Putamen (tissue), 1 donor: ENCODE data around the gene ZDHHC20.

Experiments
- DNase-seq: peaks from one replicate; pipeline ENCODE4 v3.0.0-alpha.2; 2016; ENCODE audit warnings: low spot score

Gene ZDHHC20

DNA sequence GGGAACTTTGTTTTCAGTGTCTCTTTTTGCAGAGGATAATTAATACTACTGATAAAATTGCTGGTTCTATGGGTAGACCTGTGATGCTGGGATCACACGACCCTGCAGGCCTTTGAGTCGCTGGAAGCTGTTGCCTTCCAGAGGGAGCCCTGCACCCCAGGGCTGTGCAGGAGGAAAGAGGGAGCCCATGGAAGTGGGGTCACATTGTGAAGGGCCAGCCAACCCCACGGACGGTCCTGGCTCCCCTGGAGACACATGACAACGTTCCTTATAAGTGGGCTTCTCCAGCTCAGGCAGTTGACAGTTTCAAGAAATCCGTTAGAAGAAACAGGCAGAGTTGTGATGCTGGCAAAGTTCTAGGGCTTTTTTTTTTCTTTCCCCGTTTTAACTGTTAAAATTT is 98.0 kb downstream of the ZDHHC20 start:
- DNase-seq, result no peak

DNA sequence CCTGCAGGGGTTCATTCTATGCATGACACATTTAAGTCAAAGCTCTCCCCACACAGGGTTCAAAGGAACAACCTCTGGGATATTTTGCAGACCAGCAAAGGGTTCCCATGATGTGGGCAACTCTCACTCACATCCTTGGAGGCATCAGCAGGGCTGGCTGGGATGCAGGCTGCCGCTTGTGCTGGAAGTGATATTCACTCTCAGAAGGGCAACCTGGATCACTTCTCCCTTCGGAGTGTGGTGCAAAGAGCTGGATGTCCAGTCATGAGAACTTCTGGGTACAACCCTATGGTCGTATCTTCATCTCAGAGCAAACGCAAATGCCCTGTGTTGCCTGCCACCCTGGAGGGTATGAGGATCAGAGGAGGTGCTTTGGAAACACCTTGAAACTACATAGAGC is 98.6 kb downstream of the ZDHHC20 start:
- DNase-seq, result no peak

DNA sequence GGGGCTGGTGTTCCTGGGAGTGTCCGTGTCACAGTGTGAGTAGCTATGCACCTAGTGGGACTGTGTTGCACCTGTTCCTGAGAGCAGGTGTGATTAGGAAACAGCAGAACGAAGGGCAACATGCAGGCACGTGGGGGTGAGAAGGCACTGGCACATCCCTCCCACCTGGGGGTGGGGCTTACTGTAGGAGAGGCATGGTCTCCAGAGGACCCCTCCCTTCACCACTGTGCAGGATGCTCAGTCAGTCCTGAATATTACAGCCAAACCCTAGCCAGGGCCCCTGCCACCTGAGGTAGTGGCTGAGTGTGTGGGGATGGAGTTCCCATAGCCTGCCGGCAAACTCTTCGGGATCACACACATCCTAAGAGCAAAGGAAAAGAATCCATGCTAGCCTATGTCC is 99.2 kb downstream of the ZDHHC20 start:
- no peak for DNase-seq

DNA sequence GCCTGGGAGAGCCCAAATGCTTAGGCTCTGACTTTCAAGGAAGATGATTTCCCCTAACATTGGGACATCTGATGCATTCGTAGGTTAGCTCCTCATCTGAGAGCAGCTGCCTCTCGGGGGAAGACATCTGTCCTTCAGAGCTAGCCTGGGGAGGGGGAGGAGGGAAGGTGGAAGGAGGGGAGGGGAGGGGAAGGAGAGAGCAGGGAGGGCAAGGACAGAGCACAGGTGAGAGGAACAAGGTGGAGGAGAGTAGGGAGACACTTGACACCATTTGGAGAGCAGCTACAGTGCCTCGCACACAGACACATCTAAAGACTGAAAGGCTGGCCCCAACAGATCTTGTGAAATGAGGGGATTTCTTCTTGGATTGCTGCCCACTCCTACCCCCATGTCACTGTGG is 103.8 kb downstream of the ZDHHC20 start:
- DNase-seq, result no peak

DNA sequence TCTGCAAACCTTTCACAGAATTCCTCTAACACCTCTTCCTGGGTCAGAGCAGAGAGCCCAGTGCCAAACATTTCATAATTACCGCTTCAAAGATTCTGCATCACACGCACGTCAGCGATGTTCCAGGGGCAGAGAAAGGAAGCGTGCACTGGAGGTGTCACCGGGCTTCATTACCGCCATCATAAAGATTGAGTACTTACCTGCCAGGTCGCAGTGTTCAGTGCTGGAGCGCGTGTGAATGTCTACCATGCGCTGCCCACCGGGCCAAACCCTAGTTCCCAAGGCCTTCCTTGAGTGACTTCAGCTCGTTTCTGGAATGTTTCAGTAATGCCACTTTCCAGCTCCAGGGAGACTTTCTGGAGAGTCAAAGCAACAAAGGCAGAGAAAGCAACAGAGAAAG is 104.4 kb downstream of the ZDHHC20 start:
- no peak for DNase-seq

DNA sequence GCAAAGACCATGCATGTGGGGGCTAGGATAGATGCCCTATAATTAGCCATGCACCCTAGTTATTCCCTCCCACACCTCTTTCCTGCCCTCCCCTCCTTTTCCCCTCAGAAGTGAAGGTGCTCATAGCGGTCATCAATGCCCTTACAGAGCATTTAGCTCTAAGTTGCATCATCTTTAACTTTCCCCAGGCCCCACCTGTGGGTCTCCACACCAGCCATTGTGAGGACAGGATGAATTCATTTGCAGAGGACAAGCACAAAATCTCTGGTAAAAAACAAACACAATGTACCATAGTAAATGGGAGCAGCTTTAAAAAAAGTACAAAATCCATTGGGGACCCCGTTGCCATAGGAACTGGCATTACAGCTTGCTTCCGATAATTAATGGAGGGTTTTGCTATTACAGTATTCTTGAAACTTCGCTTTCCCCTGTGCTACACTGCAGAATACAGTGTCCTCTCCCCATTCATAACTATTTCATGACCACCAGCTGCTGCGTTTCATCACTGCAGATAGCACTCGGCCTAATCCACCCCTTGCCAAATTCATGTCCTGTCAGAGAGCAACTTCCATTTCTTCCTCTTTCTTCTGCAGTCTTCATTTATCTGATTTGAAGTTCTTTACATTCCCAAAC is 110.5 kb downstream of the ZDHHC20 start:
- DNase-seq, result no peak

DNA sequence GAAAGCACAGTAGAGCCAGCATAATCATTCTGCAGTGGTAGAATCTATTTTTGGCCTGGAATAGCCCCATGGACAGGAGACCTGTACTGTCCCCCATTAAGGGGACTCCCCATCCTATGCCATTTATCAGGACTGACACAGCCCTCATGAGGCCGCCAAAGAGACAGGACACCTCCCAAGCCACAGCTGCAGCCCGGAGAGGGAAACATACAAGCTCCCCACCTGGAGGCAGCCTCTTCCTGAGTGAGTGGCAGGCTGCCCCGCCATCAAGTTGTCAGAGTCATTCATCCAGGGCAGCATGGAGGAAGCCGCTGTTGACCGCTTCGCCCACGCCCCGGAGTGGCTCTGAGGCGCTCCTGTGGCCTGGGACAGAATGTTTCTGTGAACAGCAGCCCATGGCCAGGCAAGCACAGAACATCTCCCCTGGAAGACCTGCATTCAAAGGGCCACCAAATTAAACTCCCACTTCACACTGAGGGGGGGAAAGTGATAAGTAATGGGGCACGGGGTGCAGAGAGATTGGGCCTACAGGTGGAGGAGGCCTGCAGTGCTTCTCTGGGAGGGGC is 111.3 kb downstream of the ZDHHC20 start:
- DNase-seq, result no peak

DNA sequence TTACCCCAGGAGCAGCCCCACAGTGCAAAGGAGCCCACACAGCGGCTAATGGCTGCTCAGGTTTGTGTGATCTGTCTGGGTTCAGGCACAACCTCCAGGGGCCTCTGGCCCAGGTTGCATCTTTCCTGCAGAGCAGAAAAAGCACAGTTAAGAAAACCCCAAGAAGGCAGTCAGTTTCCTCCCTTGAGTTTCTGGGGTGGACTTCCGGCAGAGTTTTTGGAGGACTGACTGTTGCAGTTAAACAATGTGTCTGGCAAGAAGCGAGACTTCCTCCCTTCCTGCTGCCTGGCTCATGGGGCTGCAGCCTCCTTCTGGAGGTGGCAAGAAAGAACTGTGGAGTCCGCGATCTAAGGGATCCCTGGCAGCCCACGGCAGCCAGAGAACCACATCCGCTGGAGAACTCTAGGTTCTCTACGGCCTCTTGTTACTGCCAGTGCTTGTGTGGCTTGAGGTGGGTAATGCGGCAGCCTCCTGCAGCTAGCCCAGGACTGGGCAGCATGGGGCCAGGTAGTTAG is 114.4 kb downstream of the ZDHHC20 start:
- DNase-seq, result no peak

DNA sequence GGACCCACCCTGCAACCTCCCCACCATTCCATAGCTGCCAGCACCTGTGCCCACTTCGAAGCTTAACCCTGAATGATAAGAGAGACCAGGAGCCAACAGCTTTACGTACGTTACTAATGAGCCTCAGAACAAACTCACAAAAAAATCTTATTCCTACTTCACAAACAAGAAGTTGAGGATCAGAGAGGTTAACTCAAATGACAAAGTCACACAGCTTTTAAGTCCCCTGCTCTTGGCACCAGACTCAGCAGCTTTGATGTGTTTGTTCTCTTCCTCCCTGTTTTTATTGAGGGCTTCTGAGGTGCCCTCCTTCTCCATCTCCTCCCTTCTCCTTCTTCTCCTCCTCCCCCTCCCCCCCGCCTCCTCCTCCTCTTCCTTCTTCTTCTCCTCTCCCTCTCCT is 115.4 kb downstream of the ZDHHC20 start:
- no peak for DNase-seq

DNA sequence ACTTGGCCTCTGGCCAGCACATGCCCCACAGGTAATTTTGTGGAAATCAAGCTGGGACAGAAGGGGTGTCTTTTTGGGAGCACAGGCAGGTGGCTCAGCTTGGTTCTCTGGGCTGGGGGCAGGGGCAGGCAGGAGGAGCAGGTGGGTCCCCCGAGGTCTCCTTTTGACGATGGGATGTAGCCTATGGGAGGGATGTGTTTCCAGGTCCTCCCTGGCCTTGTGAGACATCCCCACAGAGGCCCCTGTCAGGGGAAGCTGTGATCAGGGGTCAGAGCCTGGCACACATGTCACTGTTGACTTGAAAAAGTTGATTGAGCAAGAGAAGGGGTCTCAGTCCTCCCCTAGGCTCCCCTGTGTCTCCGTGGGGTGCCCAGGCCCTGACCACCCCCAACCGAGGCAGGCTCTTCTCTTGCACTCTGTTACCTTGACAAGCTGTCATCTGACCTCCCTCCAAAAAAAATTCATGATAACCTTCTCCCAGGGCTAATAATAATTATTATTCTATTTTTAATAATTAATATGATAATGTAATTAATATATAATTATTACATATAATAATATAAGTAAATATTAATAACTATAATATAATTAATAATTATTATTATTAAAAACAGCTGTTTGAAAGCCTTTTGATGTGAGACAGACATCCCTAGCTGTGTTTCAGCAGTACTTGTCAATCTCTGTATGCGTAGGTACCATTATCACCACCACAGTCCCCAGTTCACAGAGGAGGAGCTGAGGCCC is 116.2 kb downstream of the ZDHHC20 start:
- DNase-seq, result no peak

DNA sequence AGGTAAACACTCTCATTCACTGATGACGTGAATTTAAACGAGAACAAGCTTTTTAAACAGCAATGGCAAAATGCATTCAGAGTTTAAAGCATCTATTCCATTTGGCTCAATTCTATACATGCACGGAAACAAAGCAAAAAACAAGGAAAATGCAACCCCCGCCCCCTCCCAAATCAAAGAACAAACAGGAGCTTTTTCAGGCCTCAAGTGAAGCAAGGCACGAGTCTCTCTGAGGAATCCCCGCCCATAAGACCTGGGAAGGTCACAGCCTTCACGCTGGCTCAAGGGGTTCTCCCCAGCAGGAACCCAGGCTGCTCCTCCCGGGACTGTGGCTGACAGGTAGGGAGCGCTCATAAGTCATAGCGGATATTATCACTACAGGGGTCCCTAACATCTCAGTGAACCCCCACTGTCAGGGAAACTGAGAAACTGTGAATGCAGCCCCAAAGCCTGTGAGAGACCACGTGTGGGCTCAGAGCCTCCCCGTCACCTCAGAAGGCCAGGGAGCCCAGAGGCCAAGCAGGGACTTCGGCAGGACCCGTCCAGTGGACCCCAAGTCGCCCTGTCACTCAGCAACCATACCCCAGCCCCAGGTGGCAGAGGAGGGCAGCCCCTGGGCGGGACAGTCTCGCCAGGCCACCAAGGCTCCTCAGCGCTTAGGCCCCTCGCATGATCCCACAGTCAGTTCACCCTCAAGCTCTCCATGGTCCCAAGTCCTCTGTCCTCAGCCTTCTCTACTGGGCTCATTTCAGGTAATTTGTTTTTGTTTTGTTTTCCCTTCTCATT is 117.3 kb downstream of the ZDHHC20 start:
- DNase-seq, result no peak

DNA sequence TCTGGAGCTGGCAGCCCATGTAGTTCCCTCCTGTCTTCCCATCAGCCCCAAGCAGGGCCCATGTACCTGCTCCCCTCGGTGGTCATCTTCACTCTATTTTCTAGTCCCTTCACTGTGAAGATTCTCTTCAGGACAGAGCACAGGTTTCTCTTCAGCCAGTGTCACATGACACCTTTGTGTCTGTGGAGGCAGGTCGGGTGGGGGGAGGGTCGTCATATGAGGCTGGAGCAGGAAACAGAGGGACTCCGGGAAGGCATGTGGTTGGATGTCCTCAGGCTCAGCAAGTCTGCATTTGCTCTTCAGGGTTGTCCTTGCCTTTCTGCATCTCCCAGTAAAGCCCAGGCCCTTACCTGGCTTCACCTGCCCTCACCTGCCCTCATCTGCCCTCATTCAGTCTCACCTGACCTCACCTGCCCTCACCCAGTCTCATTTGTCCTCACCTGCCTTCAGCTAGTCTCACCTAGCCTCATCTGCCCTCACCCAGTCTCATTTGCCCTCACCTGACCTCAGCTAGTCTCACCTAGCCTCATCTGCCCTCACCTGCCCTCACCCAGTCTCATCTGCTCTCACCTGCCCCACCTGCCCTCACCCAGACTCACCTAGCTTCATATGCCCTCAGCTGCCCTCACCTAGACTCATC is 120.3 kb downstream of the ZDHHC20 start:
- no peak for DNase-seq

DNA sequence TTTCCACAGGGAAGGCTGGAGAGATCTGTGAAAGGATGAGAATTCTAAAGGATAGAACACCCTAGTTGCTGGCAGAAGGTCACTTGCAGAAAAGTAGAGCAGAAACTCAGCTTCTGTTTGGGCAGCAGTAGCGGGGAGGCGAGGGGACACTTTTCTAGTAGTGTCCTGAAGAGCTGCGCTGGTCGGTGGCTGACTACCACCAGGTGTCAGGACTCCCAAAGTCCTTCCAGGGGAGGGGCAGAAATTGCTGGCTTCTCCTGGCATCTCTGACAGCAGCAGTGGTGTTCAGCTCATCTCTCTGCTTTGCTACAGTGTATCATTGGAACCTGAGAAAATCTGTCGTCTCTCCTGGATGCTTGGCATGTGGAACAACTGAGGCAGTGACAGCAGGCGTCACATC is 120.9 kb downstream of the ZDHHC20 start:
- DNase-seq, result no peak

DNA sequence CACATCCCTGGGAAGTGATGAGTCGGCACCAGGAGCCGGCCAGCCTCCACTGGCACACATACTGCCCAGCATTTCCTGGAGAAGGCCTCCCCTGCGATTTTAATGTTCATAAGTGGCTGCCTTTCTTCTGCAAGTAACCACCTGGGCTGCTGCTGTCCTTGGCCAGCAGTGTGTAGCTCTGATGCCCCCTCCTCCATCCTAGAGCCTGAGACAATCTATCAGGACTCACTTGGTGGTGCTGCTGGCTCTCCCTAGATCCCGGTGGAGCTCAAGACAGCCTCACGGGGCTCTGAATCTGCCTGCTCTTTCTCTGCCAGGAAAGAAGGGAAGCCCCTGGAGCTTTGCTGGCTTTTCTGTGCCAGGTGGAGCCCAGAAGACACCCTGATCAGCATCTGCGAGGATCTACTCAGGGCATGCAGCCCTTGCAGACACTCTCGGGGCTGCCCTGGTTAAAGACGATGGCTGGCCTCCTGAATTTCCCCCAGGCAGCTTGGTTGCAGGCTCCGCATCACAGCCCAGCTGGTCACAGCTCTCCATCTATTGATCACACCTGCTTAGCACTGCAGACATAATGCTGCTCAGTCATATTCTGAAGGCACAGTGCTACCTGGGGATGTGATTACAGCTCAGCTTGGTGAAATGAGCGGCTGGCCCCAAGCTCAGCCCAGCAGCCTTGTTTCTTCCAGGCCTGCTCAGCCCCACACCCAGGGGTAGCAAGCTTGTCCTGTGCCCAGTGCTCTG is 122.3 kb downstream of the ZDHHC20 start:
- DNase-seq, result no peak

DNA sequence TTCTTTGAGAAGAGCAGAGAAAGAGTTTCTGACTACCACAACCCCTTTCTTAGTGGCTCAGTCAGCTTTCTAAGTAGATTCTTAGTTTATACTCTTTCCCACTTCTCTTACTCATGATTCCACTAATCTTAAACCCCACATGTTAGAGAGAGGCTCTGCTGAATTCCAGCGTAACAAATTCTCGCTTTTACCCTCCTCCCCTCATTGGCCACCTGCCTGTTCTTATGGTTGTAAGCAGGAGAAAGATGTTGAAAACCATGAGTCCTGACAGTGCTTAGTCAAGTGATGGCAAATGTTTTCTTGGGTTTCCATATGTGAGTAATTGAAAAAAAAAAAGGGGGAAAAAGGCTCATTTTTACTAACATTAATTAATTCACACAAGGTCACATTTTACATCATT is 125.9 kb downstream of the ZDHHC20 start:
- DNase-seq, result no peak

DNA sequence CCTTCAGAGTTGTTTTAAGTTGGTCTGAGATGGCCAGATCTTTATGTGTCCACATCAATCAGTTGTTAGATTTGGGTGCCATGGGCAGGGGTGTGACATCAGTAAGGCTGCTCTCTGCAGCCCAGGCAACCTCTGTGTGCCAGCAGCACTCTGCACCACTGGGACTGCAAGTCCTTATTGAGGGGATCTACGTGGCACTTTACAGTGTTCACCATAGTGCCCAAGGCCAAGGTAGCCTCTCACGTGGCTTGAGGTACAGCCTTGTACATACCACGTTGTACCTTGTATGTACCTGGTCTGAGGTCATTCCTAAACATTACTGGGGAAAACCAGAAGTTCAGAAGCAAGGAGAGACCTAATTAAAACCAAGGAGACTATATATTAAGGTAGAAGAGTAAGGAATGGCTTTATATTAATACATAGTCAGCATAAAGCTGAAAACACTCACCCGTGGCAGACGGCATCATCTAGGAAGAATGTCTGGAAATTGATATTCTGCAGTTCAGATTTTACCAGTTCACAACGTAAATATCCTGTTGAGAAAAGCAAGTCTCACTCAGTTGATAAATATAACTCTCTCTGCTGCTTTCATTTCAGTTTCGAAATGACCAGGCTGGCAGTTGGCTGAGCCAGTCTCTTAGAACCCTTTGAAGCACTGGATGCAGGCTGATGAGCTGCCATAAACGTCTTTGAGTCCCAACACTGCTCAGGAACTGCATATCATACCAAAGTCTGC is 128.8 kb downstream of the ZDHHC20 start:
- DNase-seq, result no peak

DNA sequence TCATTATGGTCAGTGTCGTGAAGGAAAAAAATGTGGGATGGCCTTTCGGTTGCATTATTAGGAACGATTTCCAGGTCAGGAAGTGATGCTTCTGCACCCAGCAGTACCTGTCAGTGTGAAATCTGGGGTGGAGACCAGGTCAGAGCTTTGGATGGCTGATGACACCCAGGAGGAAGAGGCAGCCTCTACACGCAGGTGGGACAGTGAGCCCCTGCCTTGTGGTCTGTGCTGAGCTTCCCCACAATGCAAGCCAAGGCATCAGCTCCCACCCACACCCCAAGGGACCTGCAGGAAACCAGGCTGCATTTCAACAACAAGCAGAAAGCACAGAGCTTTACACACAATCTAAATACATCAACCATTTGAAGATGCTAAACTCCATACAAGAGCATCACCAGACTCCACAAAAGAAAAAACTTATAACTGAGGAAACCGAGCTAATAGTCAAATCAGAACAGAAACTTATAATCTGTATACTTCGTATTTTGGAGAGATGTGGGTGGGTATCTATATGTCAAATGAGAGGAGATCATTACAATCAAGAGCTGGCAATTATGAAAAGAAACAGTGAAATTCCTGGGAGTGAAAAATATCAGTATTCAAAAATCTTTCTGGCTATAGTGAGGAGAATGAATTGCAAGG is 130.1 kb downstream of the ZDHHC20 start:
- no peak for DNase-seq

DNA sequence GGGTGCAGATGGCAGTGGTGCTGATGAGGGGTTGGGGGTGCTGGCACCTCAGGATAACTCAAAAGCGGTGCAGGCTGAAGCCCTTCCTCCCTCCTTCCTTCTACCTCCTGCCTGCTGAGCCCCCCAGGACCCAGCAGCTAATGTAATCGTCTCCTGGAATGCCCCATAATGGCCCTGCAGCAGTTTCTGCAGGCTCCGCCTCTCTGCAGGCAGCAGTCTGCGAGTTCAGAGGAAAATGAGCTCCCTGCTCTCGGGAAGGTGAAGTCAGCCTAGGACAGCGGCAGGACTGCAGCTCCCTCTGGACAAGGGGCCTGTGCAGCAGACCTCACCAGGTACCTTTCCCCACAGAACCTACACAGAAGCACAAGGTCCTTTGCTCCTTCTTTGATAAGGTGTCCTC is 130.9 kb downstream of the ZDHHC20 start:
- DNase-seq, result no peak

DNA sequence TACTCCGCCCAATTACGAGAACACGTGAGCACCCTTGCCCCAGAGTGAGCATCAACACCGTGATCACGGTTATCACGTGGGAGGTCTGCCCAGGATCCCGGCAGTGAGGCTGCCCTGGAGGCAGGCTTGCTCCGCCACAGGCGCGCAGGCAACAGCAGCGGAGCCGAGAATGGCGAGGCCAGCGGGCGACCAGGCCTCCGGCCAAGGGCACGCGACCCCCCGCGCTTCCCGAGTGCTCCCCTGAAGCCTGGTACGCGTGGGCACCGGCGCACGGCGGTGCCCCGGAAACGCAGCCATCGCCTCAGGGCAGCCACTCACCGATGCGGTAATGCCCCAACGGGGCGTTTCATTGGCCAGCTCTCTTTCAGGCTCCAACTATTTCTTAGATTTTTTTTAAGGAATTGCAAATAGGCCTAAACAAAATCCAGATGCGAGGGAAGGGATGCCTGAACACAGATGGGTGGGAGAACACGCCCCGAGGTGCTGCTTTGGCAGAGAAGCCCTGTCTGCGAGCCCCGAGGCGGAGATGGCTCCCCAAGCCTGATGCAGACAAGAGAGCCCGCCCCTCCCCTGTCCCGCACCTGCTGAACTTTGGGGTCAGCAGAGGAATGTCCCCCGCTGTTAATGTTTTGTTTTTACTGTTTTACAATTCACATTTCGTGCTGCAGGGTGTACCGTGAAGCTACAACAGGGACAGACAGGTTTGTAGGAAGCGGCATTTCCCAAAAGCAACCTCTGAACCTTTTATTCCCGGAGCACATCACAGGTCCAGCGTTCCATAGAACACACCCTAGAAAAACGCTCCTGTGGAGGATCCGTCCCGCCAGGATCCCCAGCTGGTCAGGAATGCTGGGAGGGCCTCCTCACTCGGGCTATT is 132.7 kb downstream of the ZDHHC20 start:
- DNase-seq, result peak; percentile 43
